Psoas muscle (tissue), 8 donors: ENCODE measurements around the gene SPATA33. TPM values are rescaled to one million over a fixed set of nuclear protein-coding genes. Genes with fewer than 3 reads are reported as not detected.

Experiments used
- ATAC-seq, 4 donors: fragments of 200-7000 bp; cut with Tn5 transposase; one replicate each; pipeline ENCODE4 v1.9.1; 2020; ENCODE audit warnings: moderate library complexity in 3 of 4, mild to moderate bottlenecking in 2 of 4
- DNase-seq, 2 donors: peaks; one replicate each; pipeline ENCODE4 v3.0.0-alpha.2; 2020
- H3K27ac ChIP-seq: fragments of 200-600 bp; one replicate; pipeline ENCODE4 v1.8.0; 2022
- H3K27me3 ChIP-seq, 3 donors: fragments of 200-600 bp in 1 of 3; one replicate each; pipeline versions ENCODE4 v1.6.1 to v1.8.0; 2013 to 2022; ENCODE audit warnings: low read length in 2 of 3, mild to moderate bottlenecking in 2 of 3, moderate library complexity in 1 of 3; ENCODE audit not compliant: insufficient read depth in 3 of 3
- H3K36me3 ChIP-seq, 2 donors: fragments of 200-600 bp in 1 of 2; one replicate each; pipeline versions ENCODE4 v1.6.1 to v1.8.0; 2013 to 2022; ENCODE audit warnings: low read depth in 1 of 2, mild to moderate bottlenecking in 1 of 2, moderate library complexity in 1 of 2; ENCODE audit not compliant: insufficient read depth in 1 of 2
- H3K4me1 ChIP-seq: fragments of 200-600 bp; one replicate; pipeline ENCODE4 v1.8.0; 2022
- H3K4me3 ChIP-seq: fragments of 200-600 bp; one replicate; pipeline ENCODE4 v1.8.0; 2022; ENCODE audit warnings: mild to moderate bottlenecking
- H3K9me3 ChIP-seq: fragments of 200-600 bp; one replicate; pipeline ENCODE4 v1.8.0; 2022
- WGBS, 3 donors: extraction: QIAGEN DNeasy Blood & Tissue Kit; methylation state at CpG; one replicate each; pipeline versions ENCODE4 v1.1.6 to v1.1.7; 2013; 5-methylcytosine and 5-hydroxymethylcytosine counted together
- intact Hi-C, 2 donors: fragments of 100-400 bp; cut with DNase I; formaldehyde crosslinking; loops; one replicate each; pipeline versions ENCODE4 v1.11.0 to v1.14.2; 2022
- polyA plus RNA-seq, 3 donors: library from polyadenylated mRNA; stranded (reverse); fragments of 200-250 nt; gene quantifications; one replicate each; pipeline ENCODE4 v1.2.3, GENCODE V29; 2013
- total RNA-seq, 4 donors: library from RNA; stranded (reverse); fragmentation: NEBNext Ultra II Directional in 2 of 4; extraction: Animal tissue kit (Norgen Biotek cat#: 25700) in 2 of 4; gene quantifications; one replicate each; pipeline versions ENCODE4 v1.2.1 to v1.2.4, GENCODE V29; 2021 to 2023
- TF ChIP-seq, protein P1 (sequence below): fragments of 200-600 bp; IDR thresholded peaks from one replicate; pipeline ENCODE4 v1.8.0; 2022; ENCODE audit warnings: antibody characterized with exemption
- donor health status: healthy with polysubstance abuse.
- donor health status: DM: no; HTN: no; CAD: no; lungs with moderate emphysema.
- donor health status: Bipolar disorder and iron deficiency.
- donor health status: healthy.
- donor health status: DM: yes; HTN: yes; CAD: no.
- donor health status: DM: no; HTN: no; CAD: no.
- donor health status: DM: no; HTN: no; CAD: no.
- donor health status: DM: yes; HTN: yes; CAD: no.

SPATA33 gene
- total and polyA plus RNA-seq, 7 donors, result 1.2 to 8.2 (median 3.0) TPM

DNA sequence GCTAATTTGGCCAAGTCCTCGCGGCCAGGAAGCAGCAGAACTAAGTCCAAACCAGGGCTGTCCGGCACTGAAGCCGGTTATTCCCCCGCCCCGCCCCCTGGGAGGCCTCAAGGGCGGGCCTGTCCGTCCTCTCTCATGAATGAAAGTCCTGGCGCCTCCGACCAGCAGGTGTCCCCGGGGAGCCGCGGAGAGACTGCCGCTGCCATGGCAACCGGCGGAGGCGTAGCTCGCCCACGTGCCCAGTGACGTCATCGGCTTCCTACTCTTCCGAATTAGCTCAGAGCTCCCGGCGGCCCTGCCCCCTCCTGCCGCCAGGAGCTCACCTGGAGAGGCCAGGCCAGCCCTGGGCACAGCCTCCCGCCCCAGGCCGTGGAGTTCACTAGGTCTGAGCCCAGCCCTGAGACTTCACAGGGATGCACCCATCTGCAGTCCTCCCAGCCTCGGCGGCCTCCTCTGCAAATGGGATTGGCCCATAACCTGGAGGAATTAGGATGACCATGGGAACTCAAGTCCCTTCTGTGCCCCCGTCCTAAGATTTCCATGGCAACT lies 42.5 kb downstream of the SPATA33 start:
- ATAC-seq, result peak; percentile 84 to 90 (median 86)
- H3K27ac ChIP-seq, result peak overlapping the region; percentile 32
- intact Hi-C loops, result loop anchor here in 1 of 2 donors (5.0 to 10.0 kb wide), 2 partner anchors 92 to 165 kb away; no protein-coding TSS in a partner anchor
- peaks cover 3 to 9% of the 10 kb centered on the region in 2 donors for H3K36me3 ChIP-seq
- H3K4me3 ChIP-seq, result peak overlapping the region; percentile 69
- TF ChIP-seq, protein P1, sequence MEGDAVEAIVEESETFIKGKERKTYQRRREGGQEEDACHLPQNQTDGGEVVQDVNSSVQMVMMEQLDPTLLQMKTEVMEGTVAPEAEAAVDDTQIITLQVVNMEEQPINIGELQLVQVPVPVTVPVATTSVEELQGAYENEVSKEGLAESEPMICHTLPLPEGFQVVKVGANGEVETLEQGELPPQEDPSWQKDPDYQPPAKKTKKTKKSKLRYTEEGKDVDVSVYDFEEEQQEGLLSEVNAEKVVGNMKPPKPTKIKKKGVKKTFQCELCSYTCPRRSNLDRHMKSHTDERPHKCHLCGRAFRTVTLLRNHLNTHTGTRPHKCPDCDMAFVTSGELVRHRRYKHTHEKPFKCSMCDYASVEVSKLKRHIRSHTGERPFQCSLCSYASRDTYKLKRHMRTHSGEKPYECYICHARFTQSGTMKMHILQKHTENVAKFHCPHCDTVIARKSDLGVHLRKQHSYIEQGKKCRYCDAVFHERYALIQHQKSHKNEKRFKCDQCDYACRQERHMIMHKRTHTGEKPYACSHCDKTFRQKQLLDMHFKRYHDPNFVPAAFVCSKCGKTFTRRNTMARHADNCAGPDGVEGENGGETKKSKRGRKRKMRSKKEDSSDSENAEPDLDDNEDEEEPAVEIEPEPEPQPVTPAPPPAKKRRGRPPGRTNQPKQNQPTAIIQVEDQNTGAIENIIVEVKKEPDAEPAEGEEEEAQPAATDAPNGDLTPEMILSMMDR, result peak; percentile 64
- peaks cover 20% of the 10 kb centered on the region for H3K4me1 ChIP-seq
- peak; percentile 97 to 99 for DNase-seq
- WGBS, 3 donors, result 0 to 2% (median 1%) methylated on average over 30 of the region's 30 CpGs
- H3K9me3 ChIP-seq, result no peaks in the 10 kb centered on the region
- peaks cover 0 to 45% (median 0%) of the 10 kb centered on the region in 3 donors for H3K27me3 ChIP-seq

DNA sequence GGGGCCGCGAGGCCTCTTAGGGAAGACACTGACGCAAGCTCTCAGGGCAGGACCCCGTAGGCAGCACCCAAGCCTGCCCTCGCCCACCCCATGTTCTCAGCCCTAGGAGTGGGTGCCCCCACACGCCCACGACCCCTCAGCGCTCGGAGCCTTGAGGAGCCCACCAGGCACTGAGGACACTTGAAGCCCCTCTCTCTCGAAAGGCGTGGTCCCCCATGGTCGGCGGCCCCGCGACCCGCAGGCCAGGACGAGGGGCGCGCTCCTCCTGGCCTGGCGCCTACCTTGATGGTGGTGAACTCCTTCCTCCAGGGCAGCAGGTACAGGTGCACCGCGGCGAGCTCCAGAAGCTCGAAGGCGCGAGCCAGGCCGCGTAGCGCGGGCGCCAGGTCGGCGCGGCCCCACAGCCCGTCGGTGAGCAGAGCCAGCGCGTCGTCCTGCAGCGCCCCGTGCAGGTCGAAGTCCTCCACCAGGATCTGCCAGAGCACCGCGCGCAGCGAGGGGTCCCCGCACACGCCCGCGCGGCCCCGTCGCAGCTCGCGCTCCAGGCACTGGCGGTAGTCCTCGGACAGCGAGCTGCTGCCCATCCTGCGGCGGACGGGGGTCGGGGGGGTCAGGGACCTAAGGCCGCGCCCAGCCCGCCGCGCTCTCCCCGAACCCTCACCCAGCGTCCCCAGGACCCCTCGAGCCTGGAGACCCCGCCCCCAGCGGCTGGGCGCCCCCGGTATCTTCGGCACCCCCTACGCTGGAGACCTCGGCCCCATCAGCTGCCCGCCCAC lies 43.2 kb downstream of the SPATA33 start:
- intact Hi-C loops, result loop anchor here in 1 of 2 donors (5.0 to 10.0 kb wide), 2 partner anchors 91 to 164 kb away; no protein-coding TSS in a partner anchor
- Histone ChIP-seq H3K36me3 (peaks cover 0 to 2% of the 10 kb centered on the region in 2 donors), H3K27ac (peak overlapping the region; percentile 32), H3K9me3 (no peaks in the 10 kb centered on the region), H3K4me3 (peak overlapping the region; percentile 69), H3K4me1 (peaks cover 20% of the 10 kb centered on the region), H3K27me3 (peaks cover 0 to 48% (median 0%) of the 10 kb centered on the region in 3 donors)
- 3 to 7% (median 3%) methylated on average over 20 to 78 of the region's 78 CpGs for WGBS, 3 donors
- TF ChIP-seq, protein P1, result no peak
- peak in 1 of 2 donors; percentile 61 for DNase-seq
- peak in 1 of 4 donors; percentile 4 for ATAC-seq

DNA sequence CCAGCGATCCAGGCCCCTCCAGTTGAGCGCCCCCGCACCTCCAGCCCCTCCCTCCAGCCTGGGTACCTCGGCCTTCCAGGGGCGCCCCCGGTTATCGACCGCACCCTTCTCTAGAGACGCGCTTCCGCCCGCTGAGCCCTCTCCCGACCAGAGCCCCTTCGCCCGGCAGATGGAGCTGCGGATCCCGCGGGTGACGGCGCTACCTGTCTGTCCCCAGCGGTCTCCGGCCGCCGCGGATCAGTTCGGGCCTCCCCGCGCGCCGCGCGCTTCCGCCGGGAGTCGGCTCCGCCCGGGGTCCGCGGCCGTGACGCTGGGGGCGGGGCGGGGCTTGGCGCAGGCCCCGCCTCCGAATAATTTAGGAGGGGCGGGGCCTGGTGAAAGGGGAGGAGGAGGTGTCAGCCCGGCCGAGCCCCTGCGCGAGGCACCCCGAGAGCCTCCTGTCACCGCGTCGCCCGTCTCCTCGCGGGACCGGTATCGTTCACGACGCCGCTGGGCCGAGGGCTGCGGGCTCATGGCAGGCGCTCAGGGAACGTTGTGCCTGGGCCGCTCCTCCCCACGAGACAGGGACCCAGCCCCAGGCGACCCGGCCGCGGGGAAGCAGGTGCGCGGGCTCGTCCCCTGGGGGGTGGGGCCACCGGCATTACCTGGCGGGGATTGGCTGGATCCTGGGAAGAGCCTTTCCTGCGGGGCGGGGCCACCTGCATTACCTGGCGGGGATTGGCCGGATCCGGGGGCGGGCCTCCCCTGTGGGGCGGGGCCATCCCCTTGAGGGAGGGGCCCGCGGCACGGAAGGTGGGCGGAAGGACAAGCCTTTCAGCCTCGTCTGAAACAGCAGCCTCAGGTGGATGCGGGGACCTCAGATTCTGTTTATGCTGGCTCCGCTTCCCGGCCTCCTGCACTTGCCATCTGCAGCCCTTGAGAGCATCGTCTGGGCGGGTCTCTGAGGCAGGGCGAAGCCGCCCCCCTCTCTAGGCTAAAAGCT lies 44.1 kb downstream of the SPATA33 start, which contains the start of gene SPATA2L:
Gene SPATA2L (minus strand): TSS at position 281 of the 982 bp plus-strand sequence. CDS start 473 bp downstream, outside the sequence.
- WGBS, 3 donors, result 1% methylated on average over 65 to 97 of the region's 97 CpGs
- TF ChIP-seq, protein P1, result no peak
- H3K36me3 ChIP-seq, result no peaks in the 10 kb centered on the region
- intact Hi-C loops, result loop anchor here in 1 of 2 donors (5.0 to 10.0 kb wide), 2 partner anchors 91 to 163 kb away; no protein-coding TSS in a partner anchor
- peaks cover 20% of the 10 kb centered on the region for H3K4me1 ChIP-seq
- H3K4me3 ChIP-seq, result peak within 1 kb of the TSS; percentile 69
- ATAC-seq, result peak; percentile 69 to 78 (median 76)
- H3K9me3 ChIP-seq, result no peaks in the 10 kb centered on the region
- peak within 1 kb of the TSS; percentile 32 for H3K27ac ChIP-seq
- peak; percentile 84 to 91 for DNase-seq
- peaks cover 0 to 48% (median 0%) of the 10 kb centered on the region in 3 donors for H3K27me3 ChIP-seq

DNA sequence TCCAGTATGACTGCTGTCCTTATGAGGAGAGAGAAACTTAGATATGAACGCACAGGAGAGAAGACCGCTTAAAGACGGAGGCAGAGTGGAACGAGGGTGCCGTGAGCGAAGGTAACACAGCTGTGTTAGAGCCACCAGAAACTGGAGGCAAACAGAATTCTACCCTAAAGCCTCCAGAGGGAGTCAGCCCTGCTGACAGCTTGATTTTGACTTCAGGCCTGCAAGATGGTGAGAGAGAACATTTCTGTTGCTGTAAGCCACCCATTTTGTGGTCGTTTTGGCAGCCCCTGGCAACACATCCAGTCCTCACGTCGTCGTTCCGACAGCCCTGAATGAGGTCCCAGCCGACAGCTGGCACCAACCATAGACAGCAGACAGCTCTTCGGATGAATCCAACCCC lies 46.6 kb downstream of the SPATA33 start:
- no peaks in the 10 kb centered on the region for H3K36me3 ChIP-seq
- ATAC-seq (no peak), DNase-seq (no peak)
- no peaks in the 10 kb centered on the region for H3K9me3 ChIP-seq
- TF ChIP-seq, protein P1, result no peak
- intact Hi-C loops, result loop anchor here in 1 of 2 donors (5.0 to 10.0 kb wide), 2 partner anchors 88 to 161 kb away; no protein-coding TSS in a partner anchor
- no peak overlapping the region for H3K27ac ChIP-seq
- peaks cover 20% of the 10 kb centered on the region for H3K4me1 ChIP-seq
- no peak overlapping the region for H3K4me3 ChIP-seq
- WGBS, 3 donors, result 44 to 49% (median 47%) methylated on average over 13 of the region's 13 CpGs
- H3K27me3 ChIP-seq, result peaks cover 0 to 44% (median 0%) of the 10 kb centered on the region in 3 donors
